T-helper 2 cell treated with Interferon-gamma antibody and Interleukin-4, amounts not matched to agents 5 μg/mL and 100 μg/mL, for 36 hours (primary cell): ENCODE data around the gene AP2B1.

ENCODE experiments used
- DNase-seq: peaks from one replicate; pipeline ENCODE4 v3.0.0; 2021; ENCODE audit warnings: low spot score
- H3K27ac Mint-ChIP-seq: one replicate; pipeline ENCODE4 v1.8.0; 2021; ENCODE audit warnings: mild to moderate bottlenecking, mixed read lengths
- H3K27me3 Mint-ChIP-seq: one replicate; pipeline ENCODE4 v1.8.0; 2021; ENCODE audit warnings: low read depth, mixed read lengths
- H3K36me3 Mint-ChIP-seq: one replicate; pipeline ENCODE4 v1.8.0; 2021; ENCODE audit warnings: low read depth, mixed read lengths
- H3K4me1 Mint-ChIP-seq: one replicate; pipeline ENCODE4 v1.8.0; 2021; ENCODE audit warnings: low read depth, mixed read lengths
- H3K4me3 Mint-ChIP-seq: one replicate; pipeline ENCODE4 v1.8.0; 2022; ENCODE audit warnings: mild to moderate bottlenecking, moderate library complexity, mixed read lengths
- H3K9me3 Mint-ChIP-seq: one replicate; pipeline ENCODE4 v1.8.0; 2021; ENCODE audit warnings: mixed read lengths

Gene AP2B1

GRCh38 chr17:35705705-35706104 is 118.6 kb downstream of the AP2B1 start:
- no peak for DNase-seq
- H3K27me3 Mint-ChIP-seq, result no peaks in the 10 kb centered on the region
- peaks cover 30% of the 10 kb centered on the region for H3K36me3 Mint-ChIP-seq
- H3K4me1 Mint-ChIP-seq, result peaks cover 22% of the 10 kb centered on the region
- H3K27ac Mint-ChIP-seq, result no peak overlapping the region
- H3K4me3 Mint-ChIP-seq, result no peak overlapping the region
- no peaks in the 10 kb centered on the region for H3K9me3 Mint-ChIP-seq

GRCh38 chr17:35708149-35708548 is 121.0 kb downstream of the AP2B1 start:
- DNase-seq, result no peak
- no peaks in the 10 kb centered on the region for H3K9me3 Mint-ChIP-seq
- H3K4me3 Mint-ChIP-seq, result no peak overlapping the region
- no peak overlapping the region for H3K27ac Mint-ChIP-seq
- peaks cover 25% of the 10 kb centered on the region for H3K36me3 Mint-ChIP-seq
- peaks cover 22% of the 10 kb centered on the region for H3K4me1 Mint-ChIP-seq
- H3K27me3 Mint-ChIP-seq, result no peaks in the 10 kb centered on the region

- H3K4me1 Mint-ChIP-seq, result peaks cover 21% of the 10 kb centered on the region
- H3K4me3 Mint-ChIP-seq, result no peak overlapping the region
- no peaks in the 10 kb centered on the region for H3K9me3 Mint-ChIP-seq
- H3K36me3 Mint-ChIP-seq, result peaks cover 23% of the 10 kb centered on the region
- DNase-seq, result no peak
- no peaks in the 10 kb centered on the region for H3K27me3 Mint-ChIP-seq
- H3K27ac Mint-ChIP-seq, result no peak overlapping the region
Measured at GRCh38 chr17:35708951-35709350, 121.8 kb downstream of the AP2B1 start.

- H3K4me1 Mint-ChIP-seq, result peaks cover 16% of the 10 kb centered on the region
- no peaks in the 10 kb centered on the region for H3K9me3 Mint-ChIP-seq
- H3K27me3 Mint-ChIP-seq, result no peaks in the 10 kb centered on the region
- no peak overlapping the region for H3K4me3 Mint-ChIP-seq
- DNase-seq, result no peak
- peak overlapping the region; percentile 50 for H3K27ac Mint-ChIP-seq
- H3K36me3 Mint-ChIP-seq, result peaks cover 22% of the 10 kb centered on the region
Measured at GRCh38 chr17:35709874-35710273, 122.8 kb downstream of the AP2B1 start.

GRCh38 chr17:35710950-35711349 is 123.8 kb downstream of the AP2B1 start:
- no peak for DNase-seq
- Mint-ChIP-seq H3K4me3 (no peak overlapping the region), H3K27me3 (no peaks in the 10 kb centered on the region), H3K4me1 (peaks cover 12% of the 10 kb centered on the region), H3K27ac (no peak overlapping the region), H3K9me3 (no peaks in the 10 kb centered on the region), H3K36me3 (peaks cover 20% of the 10 kb centered on the region)

GRCh38 chr17:35713069-35713728 is 126.1 kb downstream of the AP2B1 start:
- no peaks in the 10 kb centered on the region for H3K9me3 Mint-ChIP-seq
- no peaks in the 10 kb centered on the region for H3K27me3 Mint-ChIP-seq
- H3K27ac Mint-ChIP-seq, result no peak overlapping the region
- H3K4me1 Mint-ChIP-seq, result peaks cover 6% of the 10 kb centered on the region
- no peak overlapping the region for H3K4me3 Mint-ChIP-seq
- H3K36me3 Mint-ChIP-seq, result peaks cover 27% of the 10 kb centered on the region
- DNase-seq, result no peak

GRCh38 chr17:35714988-35715387 is 127.9 kb downstream of the AP2B1 start:
- peaks cover 32% of the 10 kb centered on the region for H3K36me3 Mint-ChIP-seq
- H3K9me3 Mint-ChIP-seq, result no peaks in the 10 kb centered on the region

GRCh38 chr17:35715416-35715815 is 128.3 kb downstream of the AP2B1 start:
- Mint-ChIP-seq H3K4me3 (no peak overlapping the region), H3K27ac (no peak overlapping the region), H3K27me3 (no peaks in the 10 kb centered on the region), H3K36me3 (peaks cover 31% of the 10 kb centered on the region), H3K9me3 (no peaks in the 10 kb centered on the region), H3K4me1 (no peaks in the 10 kb centered on the region)
- no peak for DNase-seq

More at GRCh38 chr17:35714988-35715387, 127.9 kb downstream of the AP2B1 start:
- no peak overlapping the region for H3K4me3 Mint-ChIP-seq
- no peak for DNase-seq
- H3K27ac Mint-ChIP-seq, result no peak overlapping the region
- no peaks in the 10 kb centered on the region for H3K4me1 Mint-ChIP-seq
- no peaks in the 10 kb centered on the region for H3K27me3 Mint-ChIP-seq

- Mint-ChIP-seq H3K4me3 (no peak overlapping the region), H3K27me3 (no peaks in the 10 kb centered on the region), H3K36me3 (peaks cover 29% of the 10 kb centered on the region), H3K9me3 (no peaks in the 10 kb centered on the region), H3K27ac (no peak overlapping the region), H3K4me1 (no peaks in the 10 kb centered on the region)
- DNase-seq, result no peak
Measured at GRCh38 chr17:35716173-35716572, 129.1 kb downstream of the AP2B1 start.

GRCh38 chr17:35716897-35717465 is 129.9 kb downstream of the AP2B1 start:
- no peak overlapping the region for H3K27ac Mint-ChIP-seq
- peaks cover 27% of the 10 kb centered on the region for H3K36me3 Mint-ChIP-seq
- no peak overlapping the region for H3K4me3 Mint-ChIP-seq
- no peaks in the 10 kb centered on the region for H3K4me1 Mint-ChIP-seq
- no peaks in the 10 kb centered on the region for H3K9me3 Mint-ChIP-seq
- DNase-seq, result no peak
- H3K27me3 Mint-ChIP-seq, result no peaks in the 10 kb centered on the region

- DNase-seq, result no peak
- H3K27ac Mint-ChIP-seq, result no peak overlapping the region
- H3K36me3 Mint-ChIP-seq, result peaks cover 29% of the 10 kb centered on the region
- H3K4me1 Mint-ChIP-seq, result no peaks in the 10 kb centered on the region
- H3K4me3 Mint-ChIP-seq, result no peak overlapping the region
- no peaks in the 10 kb centered on the region for H3K9me3 Mint-ChIP-seq
- H3K27me3 Mint-ChIP-seq, result no peaks in the 10 kb centered on the region
Measured at GRCh38 chr17:35717475-35717874, 130.4 kb downstream of the AP2B1 start.

- Mint-ChIP-seq H3K4me1 (no peaks in the 10 kb centered on the region), H3K9me3 (no peaks in the 10 kb centered on the region), H3K27me3 (no peaks in the 10 kb centered on the region), H3K4me3 (no peak overlapping the region), H3K36me3 (peaks cover 42% of the 10 kb centered on the region), H3K27ac (no peak overlapping the region)
- no peak for DNase-seq
Measured at GRCh38 chr17:35723735-35724134, 136.6 kb downstream of the AP2B1 start.

GRCh38 chr17:35725058-35725457 is 137.9 kb downstream of the AP2B1 start:
- no peak overlapping the region for H3K4me3 Mint-ChIP-seq
- peaks cover 37% of the 10 kb centered on the region for H3K36me3 Mint-ChIP-seq

GRCh38 chr17:35725802-35726126 is 138.6 kb downstream of the AP2B1 start:
- DNase-seq, result no peak
- Mint-ChIP-seq H3K27ac (no peak overlapping the region), H3K27me3 (peaks cover 4% of the 10 kb centered on the region), H3K36me3 (peaks cover 38% of the 10 kb centered on the region), H3K4me1 (peaks cover 4% of the 10 kb centered on the region), H3K9me3 (no peaks in the 10 kb centered on the region), H3K4me3 (no peak overlapping the region)

More at GRCh38 chr17:35725058-35725457, 137.9 kb downstream of the AP2B1 start:
- no peak for DNase-seq
- Mint-ChIP-seq H3K4me1 (no peaks in the 10 kb centered on the region), H3K27me3 (no peaks in the 10 kb centered on the region), H3K9me3 (no peaks in the 10 kb centered on the region), H3K27ac (no peak overlapping the region)
